Measurements from ENCODE around the gene MED22.
A peak's percentile ranks its signal among the peaks of the same experiment; 100 is the strongest.
"Not testable (repeated sequence)": the region's sequence is repeated elsewhere in the genome, so short reads cannot be mapped to it uniquely, and the experiment has no call there.

The MED22 gene

DNA sequence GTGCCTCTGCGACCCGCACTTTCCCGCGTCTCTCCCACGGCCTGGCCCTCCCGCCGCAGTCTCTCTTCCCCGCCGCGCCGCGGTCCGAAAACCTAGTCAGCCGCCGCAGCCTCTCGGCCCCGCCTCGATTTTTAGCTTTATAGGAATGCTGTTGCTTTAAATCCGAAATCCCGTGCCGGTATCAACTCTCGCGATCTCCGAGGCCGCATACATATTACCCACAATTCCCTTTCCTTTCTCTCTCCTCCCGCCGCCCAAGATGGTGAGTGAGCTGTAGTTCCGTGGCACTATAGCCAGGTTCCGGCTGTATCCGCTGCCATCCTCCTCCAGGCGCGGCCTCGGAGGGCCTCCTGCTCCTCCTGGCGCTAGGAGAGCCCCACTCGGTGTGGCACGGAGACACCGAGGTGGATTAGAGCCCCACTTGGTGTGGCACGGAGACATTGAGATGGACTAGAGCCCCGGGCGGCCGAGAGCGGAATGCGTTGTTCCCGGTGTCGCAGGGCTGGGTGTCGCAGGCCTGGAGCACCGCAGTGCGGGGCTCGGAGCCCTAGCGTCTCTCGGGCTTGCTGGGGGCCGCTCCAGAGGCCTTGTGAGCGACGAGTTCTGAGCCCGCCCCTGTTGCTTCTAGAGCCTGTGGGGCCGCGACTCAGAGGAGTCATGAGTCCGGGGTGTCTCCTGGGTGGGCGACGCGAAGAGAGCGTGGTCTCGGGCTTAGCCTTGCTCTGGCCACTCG is at the start of gene MED22, which contains the start of gene RPL7A:
Gene MED22, minus strand, starts transcription at position 147 of the 733 bp plus-strand sequence. CDS start 1,469 bp downstream, outside the sequence.
Gene RPL7A, plus strand, starts transcription at position 234 of the 733 bp plus-strand sequence. Its CDS starts 26 bp downstream, at position 260.
- DNase-seq (ENCODE audit: low read depth), result peak; percentile 74

DNA sequence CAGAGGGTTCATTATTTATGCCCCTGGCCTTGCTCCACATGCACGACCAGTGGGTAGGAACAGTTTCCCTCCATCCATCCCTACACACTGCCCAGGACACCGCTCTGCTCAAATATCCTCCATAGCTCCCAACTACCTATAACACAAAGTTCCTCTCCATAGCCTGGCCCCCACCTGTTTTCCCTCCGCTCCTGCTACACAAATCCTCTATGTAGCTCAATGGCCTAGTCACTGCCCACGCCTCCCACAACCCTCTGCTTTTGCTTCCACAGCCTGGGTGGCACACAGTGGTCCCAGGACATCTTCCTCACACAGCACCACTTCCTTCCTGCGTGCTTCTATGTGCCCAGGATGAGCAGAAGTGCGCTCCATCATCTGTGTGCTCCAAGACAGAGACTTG is 49.4 kb upstream of the MED22 start:
- no peak for DNase-seq (ENCODE audit: low read depth)

DNA sequence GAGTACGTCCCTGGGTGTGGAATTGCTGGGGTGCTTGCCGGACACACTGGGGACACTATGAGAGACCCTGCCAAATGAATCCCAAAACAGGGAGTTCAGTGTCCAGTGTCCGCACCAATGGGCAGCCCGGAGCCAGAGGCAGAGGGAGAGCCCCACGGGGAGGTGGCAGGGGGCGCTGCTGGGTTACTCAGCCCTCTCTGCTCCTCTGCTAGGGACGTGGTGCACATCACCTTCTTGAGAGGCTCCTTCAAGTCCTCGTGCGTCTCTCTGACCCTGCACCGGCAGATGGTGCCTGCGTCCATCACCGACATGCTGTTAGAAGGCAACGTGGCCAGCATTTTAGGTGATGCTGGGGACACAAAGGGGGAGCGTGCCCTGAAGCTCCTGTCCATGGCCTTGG is 49.0 kb upstream of the MED22 start:
- DNase-seq (ENCODE audit: low read depth), result no peak

DNA sequence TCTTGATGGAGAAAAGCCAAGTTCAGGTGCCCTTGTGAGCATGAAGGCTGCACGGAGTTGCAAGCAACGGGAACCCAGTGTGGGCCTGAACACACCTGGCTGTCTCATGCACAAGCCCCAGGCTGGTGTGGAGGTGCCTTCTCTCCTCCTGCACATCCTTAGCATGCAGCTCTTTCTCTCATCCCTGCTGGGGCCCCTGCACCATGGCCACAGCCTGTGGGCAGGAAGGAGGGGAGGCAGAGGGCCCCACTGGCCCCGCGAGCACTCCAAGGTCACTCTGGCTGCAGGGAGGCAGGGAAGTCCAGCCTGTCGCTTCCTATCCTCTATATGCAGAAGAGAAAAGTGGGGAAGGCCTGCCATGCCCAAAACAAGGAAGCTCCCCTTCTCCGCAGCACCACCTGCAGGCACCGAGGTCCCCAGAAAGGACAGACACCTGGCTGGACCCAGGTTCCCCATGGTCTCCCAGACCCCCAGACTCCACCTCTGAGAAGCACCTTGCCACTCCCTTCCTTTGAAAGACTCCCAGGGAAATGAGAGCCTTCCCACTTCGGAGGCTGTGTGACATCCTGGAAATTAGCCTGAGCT is 46.8 kb upstream of the MED22 start:
- no peak for DNase-seq (ENCODE audit: low read depth)

DNA sequence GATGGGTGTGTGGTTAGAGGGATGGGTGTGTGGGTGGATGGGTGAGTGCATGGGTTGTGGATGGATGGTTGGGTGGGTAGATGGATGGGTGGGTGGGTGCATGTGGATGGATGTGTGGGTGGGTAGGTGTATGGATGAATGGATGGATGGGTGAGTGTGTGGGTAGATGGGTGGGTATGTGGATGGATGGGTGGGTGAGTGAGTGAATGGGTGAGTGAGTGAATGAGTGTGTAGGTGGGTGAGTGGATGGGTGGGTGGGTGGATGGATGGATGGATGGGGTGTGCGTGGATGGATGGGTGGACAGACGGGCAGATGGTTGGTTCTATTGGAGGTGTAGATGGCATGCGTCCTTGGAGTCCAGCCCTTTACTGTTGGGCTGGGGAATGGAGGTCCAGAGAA is 45.5 kb upstream of the MED22 start:
- no peak for DNase-seq (ENCODE audit: low read depth)

DNA sequence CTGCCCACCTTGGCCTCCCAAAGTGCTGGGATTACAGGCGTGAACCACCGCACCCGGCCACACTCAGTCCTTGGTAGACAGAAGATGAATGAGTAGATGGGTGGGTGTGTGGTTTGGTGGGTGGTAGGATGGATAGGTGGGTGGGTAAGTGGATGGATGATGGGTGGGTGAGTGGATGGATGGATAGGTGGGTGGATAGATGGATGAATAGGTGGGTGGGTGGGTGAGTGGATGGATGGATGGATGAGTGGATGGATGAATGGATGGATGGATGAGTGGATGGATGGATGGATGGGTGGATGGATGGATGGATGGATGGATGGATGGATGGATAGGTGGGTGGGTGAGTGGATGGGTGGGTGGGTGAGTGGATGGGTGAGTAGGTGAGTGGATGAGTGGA is 44.4 kb upstream of the MED22 start:
- not testable (repeated sequence) for DNase-seq (ENCODE audit: low read depth)

DNA sequence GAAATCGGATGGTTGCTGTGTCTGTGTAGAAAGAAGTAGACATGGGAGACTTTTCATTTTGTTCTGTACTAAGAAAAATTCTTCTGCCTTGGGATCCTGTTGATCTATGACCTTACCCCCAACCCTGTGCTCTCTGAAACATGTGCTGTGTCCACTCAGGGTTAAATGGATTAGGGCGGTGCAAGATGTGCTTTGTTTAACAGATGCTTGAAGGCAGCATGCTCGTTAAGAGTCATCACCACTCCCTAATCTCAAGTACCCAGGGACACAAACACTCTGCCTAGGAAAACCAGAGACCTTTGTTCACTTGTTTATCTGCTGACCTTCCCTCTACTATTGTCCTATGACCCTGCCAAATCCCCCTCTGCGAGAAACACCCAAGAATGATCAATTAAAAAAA is 43.5 kb upstream of the MED22 start:
- DNase-seq (ENCODE audit: low read depth), result not testable (repeated sequence)

DNA sequence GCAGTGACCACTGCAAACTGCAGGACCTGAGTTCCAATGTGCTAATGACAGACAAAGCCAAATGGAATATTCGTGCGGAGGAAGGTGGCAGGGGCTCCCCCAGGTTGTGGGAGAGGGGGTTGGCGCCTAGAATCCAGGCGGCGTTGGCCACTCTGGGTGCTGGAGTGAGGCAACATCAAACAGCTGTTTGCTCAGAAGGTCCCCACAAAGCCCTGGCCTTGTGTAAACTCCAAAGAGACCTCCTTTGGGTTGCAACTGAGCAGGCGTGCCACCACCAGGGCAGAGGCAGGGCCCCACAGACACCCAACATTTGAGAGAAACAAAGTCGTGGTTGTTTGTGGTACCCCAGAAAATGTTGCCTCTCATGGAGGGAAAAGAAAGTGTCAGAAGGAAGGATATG is 42.8 kb upstream of the MED22 start:
- DNase-seq (ENCODE audit: low read depth), result no peak

DNA sequence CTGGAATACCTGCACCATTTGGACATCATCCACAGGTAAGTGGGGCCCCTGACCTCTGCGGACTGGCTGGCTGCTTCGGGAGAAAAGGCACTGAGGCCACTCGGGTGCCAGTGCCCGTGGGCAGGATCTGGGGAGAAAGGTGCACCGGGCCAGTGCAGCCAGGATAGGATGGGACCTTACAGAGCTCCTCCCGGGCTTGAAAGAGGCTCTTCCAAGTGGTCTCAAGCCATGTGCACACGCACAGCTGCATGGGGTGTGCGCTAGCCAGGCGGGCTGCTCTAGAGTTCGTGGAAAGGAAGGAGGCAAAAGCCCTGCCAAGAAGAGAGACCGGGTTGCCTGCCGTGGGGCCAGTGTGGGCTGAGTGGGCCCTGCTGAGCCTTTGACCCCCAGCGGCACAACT is 41.6 kb upstream of the MED22 start:
- DNase-seq (ENCODE audit: low read depth), result no peak

DNA sequence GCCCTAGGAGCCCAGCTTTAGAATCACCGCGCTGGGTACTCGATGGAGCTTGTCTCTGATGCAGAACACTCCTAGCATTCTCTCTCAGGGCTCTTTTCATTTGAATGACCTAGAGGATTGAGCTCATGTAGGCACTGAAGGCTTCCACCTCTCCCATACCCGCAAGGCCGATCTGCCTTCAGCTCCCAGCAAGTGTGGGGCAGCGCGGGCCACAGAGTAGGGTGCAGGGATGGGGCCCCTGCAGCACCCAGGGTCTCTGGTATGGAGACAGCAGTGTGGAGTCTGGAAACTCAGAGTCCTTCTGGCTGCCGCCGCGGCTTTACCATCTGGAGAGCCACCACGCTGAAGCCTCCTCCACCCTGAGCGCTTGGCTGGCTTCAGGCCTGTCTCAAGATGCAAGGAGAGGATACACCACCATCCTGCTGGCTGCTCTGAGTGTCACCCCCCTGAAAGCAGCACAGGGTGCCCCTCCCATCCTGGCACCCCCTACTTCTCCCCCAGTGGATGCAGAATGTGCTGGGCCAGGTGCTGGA is 41.2 kb upstream of the MED22 start:
- no peak for DNase-seq (ENCODE audit: low read depth)

DNA sequence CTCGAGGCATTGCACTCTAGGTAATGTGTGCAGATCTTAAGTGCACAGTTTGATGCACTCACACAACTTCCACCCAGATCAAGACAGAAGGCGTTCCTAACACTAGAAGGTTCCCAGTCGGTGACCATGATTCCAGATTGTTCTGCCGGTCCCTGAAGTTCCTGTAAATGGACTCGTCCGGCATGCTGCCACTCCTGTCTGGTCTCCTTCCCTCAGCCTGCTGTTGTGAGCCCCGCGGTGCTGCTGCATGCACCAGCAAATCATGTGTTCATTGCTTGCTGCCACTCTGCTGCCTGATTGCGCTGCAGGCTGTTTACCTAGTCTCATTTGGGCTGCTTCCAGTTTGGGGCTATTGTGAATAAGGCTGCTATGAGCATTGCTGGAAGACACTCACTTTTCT is 39.7 kb upstream of the MED22 start:
- no peak for DNase-seq (ENCODE audit: low read depth)

DNA sequence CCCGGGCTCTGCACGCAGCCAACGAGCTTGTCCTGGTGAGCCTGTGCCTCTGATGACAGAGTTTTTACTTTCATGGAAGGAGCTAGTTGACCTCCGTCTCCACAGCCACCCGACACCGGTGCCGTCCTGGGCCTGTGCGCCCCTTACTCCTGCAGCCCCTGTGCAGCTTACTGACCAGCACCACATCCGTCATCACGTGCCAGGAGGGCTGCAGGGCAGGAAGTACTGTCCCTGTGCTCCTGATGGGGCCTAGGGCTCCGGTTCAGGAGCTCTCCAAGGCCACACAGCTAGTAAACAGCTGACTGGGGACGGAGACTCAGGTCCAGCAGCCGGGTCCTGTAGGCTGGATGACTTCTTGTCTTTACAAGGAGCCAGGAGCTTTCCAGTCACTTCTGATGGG is 38.4 kb upstream of the MED22 start:
- no peak for DNase-seq (ENCODE audit: low read depth)

DNA sequence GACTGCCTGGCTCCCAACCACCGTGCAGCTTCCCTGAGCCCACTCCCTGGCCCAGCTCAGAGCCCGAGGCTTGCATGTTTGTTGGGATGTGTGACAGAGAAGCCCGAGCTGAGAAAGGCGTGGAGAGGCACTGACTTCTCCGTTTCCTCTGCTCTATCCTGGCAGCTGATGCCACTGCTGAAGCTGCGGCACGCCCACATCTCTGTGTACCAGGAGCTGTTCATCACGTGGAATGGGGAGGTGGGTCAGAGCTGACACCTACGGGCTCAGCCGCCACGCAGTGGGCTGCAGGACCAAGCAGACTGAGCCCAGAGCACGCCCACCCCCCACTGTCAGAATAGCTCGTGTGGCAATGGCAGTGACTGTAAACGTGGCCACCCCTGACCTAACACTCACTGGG is 37.5 kb upstream of the MED22 start:
- no peak for DNase-seq (ENCODE audit: low read depth)

DNA sequence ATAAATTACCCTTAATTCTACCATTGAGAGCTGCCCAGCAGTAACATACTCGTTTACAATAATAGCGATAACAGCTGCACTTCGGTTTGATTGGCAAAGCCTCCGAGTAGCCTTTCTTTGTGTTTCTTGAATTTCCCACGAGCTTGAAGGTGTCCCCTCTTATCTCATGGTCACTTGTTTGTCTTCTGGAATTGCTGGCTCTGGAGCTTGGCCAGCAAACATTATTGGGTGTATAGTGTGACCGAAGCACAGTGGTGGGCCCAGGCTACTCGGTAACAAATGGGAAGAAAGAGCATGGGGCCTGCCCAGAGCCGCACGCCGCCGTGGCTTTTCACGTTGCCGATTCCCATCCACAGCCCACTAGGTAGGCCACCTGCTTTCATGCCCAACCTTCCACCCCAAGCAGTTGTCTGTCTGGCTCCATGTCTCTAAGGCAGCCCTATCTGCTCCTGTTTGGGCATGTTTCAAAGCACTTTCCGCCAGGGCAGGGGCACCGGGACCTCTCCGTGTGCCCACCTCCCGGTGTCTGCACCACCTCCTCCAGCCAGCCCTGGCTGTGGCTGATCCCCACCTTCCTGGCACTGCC is 36.9 kb upstream of the MED22 start:
- no peak for DNase-seq (ENCODE audit: low read depth)

DNA sequence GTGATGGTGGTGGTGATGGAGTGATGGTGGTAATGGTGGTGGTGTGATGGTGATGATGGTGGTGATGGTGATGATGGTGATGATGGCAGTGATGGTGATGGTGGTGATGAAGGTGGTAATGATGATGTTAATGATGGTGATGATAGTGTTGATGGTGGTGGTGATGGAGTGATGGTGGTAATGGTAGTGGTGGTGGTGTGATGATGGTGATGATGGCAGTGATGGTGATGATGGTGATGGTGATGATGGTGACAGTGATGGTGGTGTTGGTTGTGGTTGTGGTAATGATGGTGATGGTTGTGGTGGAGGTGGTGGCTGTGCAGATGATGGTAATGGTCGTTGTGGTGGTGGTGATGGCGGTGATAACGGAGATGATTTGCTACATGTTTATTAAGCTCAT is 35.5 kb upstream of the MED22 start:
- DNase-seq (ENCODE audit: low read depth), result no peak

DNA sequence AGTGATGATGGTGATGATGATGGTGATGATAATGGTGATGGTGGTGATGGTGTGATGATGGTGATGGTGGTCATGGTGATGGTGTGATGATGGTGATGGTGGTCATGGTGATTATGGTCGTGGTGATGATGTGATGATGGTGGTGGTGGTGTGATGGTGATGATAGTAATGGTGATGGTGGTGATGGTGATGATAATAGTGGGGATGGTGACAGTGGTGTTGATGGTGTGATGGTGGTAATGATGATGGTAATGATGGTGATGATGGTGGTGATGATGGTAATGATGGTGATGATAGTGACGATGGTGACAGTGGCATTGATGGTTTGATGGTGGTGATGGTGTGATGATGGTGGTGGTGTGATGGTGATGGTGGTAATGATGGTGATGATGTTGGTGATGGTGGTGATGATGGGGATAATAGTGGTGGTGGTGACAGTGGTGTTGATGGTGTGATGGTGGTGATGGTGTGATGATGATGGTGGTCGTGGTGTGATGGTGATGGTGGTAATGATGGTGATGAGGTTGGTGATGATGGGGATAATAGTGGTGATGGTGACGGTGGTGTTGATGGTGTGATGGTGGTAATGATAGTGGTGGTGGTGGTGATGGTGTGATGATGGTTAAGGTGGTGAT is 34.7 kb upstream of the MED22 start:
- DNase-seq (ENCODE audit: low read depth), result no peak

DNA sequence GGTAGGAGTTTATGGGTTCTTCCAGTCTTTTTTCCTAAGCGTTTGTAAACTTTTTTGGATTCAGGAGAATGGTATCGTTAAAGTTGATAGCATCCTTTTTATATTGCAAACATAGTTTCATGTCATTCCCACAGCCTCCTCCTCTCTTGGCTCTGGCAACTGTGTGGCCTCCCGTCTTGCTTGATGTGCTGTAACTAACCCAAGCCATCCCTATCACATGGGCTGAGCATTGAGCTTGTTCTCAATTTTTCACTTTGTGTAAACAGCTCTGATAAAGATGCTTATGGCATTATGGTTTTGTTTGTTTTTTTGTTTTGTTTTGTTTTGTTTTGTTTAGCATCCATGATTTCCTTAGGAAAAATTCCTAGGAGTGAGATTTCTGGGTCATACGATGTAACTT is 32.8 kb upstream of the MED22 start:
- DNase-seq (ENCODE audit: low read depth), result no peak

DNA sequence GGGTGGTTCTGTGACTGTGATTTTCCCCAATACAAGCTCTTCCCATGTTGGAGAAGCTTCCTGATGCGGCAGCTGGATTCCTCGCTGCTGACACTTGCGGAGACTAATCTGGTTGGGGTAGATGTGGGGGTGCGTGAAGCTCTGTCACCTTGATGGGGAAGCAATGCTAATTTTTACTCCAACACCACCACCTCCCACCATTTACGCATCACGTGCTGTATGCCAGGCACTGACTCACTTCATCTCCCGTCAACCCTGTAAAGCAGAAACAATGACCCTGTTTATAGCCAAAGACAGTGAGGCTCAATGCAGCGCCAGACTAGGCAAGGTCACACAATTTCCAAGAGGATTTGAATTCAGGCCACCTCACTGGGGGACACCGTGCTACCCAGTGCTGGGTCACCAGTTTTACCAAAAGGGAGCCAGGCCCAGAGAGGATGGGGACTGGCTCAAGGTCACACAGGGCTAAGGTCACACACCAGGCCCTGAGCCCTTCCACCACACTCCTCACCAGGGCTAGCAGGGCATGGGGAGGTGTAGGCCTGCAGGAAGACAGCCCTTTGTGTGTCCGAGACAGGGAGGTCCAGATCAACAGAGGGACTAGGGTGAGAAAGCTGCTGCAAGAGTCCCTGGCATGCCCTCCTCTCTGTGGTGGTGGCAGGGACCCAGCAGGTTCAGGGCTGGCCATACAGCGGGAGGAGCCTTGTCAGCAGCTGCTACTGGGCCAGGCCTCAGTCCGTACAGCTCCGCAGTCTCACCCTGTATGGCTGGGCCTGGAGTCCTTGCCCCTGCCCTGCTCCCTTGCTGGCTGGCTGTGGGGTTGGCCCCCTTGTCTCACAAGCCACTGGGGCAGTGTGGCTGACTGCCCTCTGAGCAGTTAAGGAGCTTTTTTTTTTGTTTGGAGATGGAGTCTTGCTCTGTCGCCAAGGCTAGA is 31.5 kb upstream of the MED22 start:
- DNase-seq (ENCODE audit: low read depth), result no peak

DNA sequence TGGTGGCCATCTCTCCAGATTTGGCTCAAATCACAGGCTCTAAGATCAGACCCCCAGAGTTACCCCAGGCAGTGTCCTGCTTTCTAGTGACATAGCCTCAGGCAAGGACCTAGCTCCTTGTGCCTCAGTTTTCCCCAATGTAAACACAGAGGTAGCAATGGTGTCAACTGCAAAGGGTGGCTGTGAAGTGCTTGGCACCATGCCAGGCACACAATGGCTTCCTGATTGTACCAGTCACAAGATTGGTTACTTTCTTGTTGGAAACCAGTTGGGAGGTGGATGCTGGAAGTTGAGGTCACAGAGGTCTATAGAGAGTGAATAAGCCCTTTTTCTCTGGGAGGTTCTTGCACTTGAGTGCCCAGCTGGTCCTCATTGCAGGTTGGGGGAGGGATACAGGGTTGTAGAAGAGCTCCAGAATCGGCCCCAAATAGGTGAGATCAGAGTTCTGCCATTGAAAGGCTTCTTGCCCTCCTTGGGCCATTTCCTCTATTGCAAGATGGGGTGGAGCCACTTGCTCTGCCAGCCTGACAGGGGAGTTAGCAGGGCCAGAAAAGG is 30.6 kb upstream of the MED22 start:
- no peak for DNase-seq (ENCODE audit: low read depth)

DNA sequence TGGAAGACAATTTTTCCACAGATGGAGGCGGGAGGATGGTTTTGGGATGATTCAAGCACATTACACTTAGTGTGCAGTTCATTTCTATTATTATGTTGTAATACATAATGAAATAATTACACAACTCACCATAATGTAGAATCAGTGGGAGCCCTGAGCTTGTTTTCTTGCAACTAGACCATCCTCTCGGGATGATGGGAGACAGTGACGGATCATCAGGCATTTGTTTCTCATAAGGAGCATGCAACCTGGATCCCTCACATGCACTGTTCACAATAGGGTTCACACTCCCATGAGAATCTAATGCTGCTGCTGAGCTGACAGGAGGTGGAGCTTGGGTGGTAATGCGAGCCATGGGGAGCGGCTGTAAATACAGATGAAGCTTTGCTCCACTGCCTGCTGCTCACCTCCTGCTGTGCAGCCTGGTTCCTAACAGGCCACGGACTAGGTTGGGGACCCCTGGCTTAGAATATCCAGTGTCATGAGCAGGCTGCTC is 29.8 kb upstream of the MED22 start:
- no peak for DNase-seq (ENCODE audit: low read depth)

DNA sequence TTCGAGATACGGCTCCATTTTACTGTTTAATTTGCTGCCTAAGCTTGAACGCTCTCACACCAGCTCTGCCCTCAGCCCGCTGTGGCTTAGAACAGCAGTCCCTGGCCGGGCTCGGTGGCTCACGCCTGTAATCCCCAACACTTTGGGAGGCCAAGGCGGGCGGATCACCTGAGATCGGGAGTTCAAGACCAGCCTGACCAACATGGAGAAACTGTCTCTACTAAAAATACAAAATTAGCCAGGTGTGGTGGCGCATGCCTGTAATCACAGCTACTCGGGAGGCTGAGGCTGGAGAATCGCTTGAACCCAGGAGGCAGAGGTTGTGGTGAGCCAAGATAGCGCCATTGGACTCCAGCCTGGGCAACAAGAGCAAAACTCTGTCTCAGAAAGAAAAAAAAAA is 29.3 kb upstream of the MED22 start:
- DNase-seq (ENCODE audit: low read depth), result not testable (repeated sequence)
